Renal cortical epithelial cell (primary cell): ENCODE results near the gene NPC1L1. TPM values are rescaled to one million over a fixed set of nuclear protein-coding genes. Genes with fewer than 3 reads are reported as not detected.

Source experiments
- DNase-seq: peaks from one replicate; pipeline ENCODE4 v3.0.0-alpha.2; 2011; ENCODE audit warnings: low read depth
- total RNA-seq: library from RNA; depleted of rRNA; stranded (reverse); fragments of >200 nt; gene quantifications from 2 replicates; pipeline ENCODE4 v1.2.3, GENCODE V29; 2014

Gene NPC1L1
- total RNA-seq, 1 donor from 2014 or later, result 0.20 TPM

DNA sequence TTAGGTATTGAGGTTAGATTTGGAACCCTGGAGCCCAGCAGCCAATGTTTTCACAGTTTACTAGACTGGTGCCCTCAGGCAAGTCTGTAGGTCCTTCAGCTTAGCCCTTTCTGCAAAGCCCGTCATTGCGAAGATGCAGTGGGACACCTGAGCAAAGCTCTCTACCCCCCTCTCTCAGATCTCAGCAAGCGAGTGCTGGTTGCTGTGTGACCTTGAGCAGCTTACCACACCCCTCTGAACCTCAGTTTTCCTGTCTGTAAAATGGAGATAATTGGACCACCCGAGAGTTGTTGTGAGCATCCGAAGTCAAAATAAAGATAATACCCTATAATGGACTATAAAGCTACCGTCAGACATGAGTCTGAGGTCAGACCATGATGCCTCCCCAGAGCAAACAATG, 3.7 kb downstream of the NPC1L1 start:
- DNase-seq, result no peak

DNA sequence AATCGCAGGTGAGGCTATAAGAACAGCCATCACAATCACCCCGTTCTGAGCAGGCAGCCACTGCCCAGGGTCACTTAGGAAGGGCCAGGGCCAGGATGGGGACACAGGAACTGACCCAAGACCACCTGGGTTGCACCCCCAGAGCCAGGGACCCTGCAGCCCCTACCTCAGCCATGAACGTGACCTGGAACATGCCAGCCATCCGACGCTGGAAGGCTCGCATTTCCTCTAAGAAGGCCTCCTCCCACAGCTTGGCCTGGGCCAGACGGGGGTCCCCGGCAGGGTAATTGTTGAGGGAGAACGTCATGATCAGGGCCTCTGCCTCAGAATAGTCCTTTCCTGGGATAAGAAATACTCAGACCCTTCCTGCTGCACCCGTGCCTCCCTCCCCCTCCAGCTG, 5.0 kb downstream of the NPC1L1 start:
- DNase-seq, result no peak

DNA sequence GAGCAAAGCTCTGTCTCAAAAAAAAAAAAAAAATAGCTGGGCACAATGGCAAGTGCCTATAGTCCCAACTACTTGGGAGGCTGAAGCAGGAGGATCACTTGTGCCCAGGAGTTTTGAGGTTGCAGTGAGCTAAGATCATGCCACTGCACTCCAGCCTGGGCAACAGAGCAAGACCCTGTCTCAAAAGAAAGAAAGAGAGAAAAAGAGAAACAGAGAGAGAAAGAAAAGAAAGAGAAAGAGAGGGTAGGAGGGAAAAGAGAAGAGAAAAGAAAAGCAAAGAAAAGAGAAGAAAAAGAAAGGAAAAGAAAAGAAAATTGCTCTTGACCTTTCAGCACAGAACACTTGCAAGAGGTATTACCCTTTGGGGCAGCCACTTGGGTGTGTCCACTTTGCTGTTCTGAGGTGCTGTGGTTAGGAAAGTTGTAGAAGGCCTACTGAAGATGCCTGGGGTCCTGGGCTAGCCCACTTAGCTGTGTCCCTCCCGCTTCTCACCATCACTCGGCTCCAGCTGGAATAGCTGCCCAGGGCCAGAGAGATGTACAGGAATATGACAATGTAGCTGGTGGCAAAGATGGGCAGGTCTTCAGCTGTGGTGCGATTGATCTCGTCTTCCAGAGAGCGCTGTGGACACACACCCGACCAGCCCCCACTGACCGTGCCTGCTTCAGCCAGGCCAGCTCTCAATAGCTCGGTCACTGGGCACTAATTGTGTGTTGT, 5.6 kb downstream of the NPC1L1 start:
- DNase-seq, result no peak

DNA sequence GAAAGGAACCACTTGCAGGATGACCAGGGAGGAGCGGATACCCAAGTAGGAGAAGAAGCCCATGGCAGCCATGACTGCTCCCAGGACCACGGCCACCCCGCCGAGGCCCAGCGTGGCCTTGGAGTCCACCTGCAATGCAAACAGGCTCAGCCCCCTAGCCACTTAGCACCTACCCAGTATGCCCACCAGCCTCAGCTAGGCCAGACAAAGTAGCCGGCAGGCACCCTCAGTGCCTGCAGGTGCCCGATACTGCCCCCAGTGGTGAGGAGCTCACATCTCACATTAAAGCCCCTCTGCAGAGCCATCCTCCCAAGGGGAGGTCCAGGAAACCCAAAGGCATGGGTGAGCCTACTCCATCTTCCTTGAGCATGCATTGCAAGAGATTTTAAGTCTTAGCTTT, 6.6 kb downstream of the NPC1L1 start:
- DNase-seq, result peak; percentile 20

DNA sequence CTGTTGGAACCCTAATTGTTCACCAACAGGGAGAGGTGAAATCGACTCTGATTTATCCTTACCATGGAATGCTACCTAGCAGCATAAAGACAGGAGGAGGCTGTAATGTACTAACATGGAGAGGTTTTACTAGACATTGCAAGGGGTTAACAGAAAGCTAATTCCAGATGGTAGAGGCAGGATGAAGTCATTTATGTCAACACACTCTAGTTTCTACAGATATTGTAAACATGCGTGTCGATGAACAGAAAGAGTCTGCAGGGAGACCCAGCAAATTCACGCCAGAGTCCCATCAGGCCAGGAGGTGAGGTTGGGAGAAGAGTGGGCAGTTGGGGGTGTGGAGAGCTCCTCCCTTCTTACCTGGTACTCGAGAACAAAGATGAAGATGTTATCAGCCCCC, 7.0 kb downstream of the NPC1L1 start:
- DNase-seq, result no peak

DNA sequence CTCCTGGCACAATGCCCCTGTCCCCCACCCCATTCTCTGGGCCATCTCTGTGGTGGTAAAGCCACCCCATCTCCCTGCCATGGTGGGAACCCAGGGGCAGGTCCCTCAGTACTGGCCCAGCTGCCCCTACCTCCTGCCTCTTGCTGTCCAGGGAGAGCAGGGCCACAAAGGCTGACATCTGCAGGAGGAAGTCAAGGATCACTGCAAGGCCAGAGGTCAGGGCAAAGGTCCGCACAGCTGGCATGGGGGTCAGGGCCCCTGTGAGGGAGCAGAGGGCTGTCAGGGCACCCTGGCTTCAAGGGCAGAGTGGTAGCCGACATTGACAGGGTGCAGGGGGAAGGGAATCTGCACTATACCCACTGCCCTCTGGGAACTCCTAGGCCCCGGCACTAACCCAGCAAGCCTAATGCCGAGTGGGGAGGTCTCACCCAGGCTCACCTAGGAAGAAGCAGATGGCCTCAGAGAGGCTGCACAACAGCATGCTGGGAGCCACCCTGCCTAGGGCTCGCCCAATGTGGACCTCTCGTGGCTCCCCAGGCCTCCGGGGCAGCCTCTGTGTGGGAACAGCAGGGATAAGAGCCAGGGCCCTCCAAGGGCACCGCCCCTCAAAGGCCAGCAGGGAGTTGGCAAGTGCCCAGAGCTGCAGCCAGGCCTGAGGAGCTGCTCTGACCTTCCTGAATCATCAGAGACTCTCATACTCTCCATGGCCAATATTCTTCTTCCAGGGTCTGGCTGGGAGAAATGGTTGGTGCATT, 7.7 kb downstream of the NPC1L1 start:
- DNase-seq, result no peak

DNA sequence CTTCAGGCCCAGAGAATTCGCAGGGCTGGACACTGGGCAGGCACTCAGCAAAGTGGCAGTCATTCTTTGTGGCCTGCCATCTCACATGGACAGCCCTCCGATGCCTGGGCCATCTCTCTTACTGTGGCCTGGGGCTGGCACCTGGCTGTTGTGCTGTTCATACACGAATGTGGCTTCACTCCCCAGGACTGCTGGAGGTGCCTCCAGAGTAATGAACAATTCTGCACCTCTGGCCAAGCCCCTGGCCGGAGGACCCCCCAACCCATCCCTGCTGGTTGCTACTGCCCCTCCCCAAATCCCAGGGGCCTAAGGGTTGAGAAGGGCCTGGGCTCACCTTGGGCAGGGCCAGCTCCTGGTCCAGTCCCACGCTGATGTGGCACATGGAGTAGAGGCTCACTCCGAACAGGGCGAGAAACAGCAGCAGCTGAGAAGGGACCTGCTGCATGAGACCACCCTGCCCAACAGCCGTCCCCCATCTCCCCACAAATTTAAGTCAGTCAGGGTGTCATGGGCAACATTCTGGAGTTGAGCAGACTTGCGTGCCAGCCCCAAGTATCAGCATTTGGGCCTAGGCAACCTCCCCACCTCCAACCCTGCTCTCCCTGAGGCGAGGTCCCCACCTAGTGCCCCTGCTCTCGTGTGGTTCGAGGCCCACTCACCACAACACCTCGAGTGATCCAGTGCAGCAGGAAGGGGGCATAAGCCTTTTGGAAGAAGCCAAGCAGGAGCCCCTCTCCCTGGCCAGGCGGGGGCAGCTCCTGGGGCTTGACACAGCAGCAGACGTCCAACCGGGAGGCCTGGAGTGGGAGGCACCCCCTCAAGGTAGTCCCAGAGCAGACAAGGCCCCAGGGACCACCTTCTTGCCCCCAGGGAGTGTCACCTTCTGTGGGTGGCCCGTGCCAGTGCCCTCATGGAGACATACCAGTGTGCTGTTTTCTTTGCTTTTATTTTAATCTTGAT, 9.4 kb downstream of the NPC1L1 start:
- DNase-seq, result no peak

DNA sequence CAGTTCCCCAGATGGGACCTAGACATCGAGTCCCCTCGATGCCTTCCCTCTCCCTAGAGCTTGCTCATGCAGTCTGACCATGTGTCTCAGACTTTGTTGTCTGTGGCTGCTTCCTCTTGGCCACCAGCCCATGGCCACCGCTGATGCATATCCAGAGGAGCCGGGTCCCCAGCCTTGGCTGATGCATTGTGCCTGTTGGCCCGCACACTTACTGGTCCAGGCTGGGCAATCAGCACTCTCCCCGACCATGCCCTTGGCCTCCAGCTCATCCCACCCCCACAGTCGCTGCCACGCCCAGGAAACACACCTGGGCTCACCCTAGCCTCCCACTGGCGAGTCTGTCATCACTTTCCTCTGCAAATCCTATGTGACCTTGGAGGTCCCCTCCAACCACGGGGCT, 10.1 kb downstream of the NPC1L1 start:
- DNase-seq, result no peak

DNA sequence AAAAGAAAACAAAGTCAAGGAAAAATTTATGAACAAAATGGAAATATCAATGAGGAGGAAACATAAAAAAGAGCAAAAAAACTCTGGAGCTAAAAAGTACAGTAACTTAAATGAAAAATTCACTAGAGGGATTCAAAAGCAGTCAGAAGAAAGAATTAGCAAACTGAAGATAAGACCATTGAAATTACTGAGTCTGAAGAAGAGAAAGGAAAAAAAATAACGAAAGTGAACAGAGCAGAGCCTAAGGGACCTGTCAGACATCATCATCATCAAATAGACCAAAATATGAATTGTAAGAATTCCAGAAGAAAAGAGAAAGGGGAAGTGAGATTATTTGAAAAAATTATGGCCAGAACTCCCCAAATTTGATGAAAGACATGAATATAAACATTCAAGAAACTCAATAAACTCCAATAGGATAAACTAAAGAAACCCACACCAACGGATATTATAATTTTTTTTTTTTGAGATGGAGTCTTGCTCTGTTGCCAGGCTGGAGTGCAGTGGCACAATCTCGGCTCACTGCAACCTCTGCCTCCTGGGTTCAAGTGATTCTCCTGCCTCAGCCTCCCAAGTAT, 16.2 kb downstream of the NPC1L1 start:
- DNase-seq, result no peak

DNA sequence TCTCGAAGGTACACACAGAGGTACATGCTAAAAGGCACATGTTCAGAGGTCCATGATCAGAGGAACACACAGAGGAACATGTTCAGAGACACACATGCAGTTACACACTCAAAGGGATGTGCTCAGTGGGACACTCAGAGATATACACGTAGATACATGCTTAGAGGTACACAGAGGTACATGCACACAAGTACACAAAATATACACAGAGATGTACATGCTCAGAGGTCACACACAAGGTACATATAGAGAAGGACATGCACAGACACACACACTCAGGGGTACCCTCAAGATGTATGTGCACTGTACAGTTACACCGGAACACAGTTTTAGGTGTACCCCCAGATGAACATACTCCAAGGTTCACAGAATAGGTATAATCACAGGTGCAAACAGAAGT, 18.8 kb downstream of the NPC1L1 start:
- no peak for DNase-seq

DNA sequence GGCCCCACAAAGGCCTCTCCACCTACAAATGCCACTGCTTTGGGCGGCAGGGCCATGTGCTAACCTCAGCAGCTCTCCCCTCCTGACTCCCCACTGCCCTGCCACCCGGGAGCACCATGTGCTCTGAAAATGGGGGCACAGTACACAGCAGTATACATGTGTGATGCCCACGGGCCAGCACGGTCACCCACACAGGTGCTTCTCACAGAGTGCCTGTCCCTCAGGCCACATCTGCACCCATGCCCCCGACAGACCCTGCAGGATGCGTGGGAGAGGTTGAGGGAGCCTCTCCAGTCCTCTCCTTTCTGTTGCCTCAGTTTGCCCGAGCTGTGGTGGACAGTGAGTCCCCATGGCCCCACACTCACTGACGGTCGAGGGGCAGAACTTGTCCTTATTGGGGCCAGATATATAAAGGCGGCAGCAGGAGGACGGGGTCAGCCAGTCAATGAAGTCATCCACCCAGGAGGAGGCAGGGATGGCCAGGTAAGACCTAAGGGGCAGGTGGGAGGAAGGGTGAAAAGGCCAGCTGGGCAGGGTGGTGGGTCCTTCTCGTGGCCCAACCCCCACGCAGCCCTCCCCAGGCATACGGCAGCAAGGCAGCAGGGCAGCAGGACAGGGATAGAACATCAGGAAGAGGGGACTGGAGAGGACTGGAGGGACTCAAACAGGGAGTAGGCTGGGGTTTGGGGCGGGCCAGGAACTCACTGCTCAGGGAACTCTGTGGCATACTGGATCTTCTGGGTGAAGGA, 19.6 kb downstream of the NPC1L1 start:
- no peak for DNase-seq

DNA sequence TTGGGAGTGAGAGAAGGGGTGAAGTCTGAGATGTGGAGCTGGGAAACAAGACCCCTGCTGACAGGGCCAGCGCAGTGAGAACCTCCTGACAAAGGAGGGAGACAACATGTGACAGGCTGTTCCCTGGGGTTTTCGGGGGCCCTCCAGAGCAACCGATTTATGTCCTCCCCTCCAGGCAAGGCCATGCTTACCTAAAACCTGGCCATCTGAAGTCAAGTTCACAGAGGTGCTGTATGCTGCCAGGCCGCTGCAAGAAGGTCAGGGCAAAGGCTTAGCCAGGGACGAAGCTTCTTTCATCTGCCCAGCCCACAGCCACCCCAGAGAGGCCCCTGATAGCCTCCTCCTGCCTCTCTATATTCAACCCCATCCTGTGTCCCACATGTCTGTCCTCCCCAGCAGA, 20.6 kb downstream of the NPC1L1 start:
- no peak for DNase-seq

DNA sequence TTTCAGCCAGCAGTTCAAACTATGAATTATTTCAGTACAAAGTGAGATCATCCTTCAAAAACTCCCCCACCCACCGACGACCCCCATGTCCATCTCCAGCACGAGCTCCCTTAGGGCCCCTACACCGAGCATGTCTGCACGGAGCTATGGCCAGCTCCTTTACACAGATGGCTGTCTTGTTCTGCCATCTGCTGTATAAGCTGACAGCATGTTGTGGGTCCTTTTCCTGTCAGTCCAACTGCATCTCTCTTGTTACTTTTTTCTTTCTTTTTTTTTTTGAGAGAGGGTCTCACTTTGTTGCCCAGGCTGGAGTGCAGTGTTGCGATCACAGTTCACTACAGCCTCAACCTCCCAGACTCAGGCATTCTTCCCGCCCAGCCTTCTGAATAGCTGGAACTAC, 21.6 kb downstream of the NPC1L1 start:
- no peak for DNase-seq

DNA sequence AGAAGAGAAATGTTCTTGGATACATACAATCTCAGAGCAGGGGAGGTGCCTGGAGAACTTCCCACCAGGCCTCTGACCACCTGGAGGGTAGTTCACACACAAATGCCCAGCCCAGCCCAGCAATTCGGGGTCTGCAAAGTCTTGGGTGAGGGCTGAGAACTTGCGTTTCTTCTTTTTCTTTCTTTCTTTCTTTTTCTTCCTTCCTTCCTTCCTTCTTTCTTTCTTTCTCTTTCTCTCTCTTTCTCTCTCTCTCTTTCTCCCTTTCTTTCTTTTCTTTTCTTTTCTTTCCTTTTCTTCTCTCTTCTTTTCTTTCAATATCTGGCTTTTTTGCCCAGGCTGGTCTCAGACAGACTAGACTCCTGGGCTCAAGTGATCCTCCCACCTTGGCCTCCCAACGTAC, 22.4 kb downstream of the NPC1L1 start:
- no peak for DNase-seq

DNA sequence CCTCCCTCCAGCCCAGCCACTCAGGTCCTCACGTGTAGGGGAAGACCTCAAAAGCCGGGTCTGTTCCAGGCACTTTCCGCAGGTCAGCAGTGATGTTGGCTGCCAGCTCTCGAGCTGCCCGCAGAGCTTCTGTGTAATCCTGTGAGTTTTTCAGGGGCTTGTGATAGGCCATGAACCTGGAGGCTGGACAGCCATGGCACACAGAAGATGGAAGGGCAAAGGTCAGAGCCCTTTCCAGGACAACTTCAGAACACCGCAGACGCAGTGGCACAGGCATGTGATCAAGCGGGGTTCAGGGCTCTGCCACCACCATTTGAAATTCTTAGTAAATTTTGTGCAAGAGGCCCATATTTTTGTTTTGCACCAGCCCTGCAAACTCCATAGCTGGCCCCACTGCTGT, 24.0 kb downstream of the NPC1L1 start:
- DNase-seq, result no peak

DNA sequence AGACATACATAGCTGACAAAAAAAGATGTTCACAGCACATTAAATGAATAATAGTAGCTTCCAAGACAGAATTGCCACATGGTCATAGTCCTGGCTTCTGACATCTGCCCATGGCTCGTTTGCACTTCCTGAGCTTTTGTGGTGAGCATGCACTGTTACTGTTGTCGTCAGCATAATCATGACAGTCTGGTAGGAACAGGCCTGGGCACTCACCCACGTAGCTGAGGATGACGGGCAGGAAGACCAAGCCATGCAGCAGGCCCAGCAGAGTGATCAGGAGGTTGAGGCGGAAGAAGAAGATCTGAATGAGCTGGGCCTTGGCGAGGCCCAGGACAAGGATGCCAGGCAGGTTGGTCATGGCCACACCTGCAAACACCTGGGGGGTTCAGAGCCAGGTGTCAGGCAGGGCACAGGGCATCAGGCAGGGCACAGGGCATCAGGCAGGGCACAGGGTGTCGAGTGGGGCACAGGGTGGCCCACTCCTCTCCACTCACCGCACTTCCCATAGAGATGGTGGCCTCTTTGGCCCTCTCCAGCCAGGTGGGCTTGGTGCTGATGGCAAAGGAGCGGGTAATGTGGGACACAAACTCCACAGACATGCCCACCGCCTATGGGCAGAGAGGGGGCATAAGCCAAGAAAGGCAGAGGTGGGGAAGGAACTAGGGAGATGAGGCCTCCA, 25.4 kb downstream of the NPC1L1 start:
- DNase-seq, result no peak

DNA sequence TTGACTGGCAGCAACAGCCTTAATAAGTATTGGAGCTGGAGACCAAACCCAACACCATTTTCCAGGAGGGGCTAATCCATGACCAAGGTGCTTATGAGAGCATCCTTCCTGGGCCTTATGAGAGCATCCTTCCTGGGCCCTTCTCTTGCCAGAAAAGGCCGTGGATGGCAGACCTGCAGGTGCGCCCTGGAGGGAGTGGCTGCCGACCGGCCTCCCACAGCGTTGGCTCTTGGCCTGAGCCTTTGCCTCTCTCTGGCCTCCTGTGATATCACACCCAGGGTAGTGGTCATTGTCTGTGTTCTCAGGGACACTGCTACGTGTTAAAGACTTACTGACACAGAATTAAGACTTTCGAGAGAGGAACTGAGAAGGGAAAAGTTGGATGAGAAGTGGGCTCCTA, 28.4 kb downstream of the NPC1L1 start:
- DNase-seq, result no peak

DNA sequence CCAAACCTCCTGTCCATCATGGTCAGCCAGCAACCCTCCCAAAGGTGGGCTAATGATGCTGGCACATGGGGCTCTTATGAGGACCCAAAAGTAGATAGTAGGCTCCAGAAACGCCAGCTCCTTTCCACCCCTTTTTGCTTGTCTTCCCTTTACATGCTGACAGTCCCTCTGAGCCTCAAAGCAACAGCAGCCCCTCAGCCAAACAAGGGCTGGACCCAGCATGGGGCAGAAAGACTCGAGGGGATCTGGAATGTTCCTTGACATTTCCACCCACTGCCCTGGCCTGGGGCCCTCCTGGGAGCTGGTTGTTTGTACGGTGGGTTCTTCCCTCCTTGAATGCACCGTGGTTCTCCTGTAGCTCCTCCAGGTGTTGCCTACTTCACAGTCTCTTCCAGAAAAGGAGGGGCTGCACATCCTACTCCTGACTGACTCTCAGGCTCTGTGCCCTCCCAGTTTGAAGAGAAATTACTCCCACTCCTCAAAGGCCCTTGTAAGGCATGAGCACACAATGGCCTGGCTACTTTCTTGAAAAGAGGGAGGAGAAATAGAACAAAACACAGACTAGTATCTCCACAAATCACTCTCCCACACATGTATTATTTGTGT, 29.2 kb downstream of the NPC1L1 start:
- no peak for DNase-seq

DNA sequence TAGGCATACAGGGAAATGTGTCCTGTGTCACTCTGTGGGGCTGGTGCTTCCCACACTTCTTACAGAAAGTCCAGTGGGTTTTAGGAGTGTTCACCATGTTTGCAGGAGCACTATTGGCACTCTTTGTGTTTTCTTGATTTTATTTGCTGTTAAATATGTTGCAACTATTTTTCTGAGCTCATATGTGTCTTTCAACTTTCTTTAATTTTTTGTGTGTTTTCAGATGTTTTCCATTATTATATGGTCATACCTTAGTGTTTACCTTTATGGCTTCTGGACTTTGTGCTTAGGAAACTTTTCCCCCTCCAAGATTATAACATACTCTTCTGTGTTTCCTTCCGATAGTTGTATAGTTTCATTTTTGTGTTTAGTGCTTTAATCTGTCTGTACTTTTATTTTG, 29.9 kb downstream of the NPC1L1 start:
- DNase-seq, result no peak

DNA sequence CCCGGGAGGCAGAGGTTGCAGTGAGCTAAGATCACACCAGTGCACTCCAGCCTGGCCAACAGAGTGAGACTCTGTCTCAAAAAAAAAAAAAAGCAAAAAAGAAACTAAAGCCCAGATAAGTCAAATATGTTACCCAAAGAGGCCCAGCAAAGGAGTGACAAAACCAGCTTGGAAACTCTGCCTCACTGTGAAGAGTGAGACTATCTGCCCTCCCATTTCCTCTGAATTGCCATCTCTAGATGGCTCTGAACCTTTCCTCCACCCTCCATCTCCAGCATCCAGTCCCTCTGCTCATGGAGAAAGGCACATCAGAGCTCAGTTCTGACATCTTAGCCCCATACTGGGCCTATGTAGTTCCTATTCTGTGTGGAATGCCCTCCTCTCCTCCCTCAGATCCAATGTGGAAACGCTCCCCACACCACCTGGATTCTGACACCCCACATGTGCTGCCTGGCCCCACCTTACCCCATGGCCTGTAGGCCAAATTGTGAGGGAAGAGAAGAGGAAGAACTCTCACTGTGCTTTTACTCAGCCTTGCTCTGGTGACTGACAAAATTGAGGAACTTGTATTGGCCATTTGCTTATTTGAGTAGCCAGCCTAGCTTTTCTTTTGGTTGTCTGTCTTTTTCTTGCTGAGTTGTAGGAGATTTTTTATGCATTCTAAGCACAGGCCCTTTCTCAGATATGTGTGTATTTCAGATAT, 32.7 kb downstream of the NPC1L1 start:
- no peak for DNase-seq
